ENCODE data around the gene TUBB2B. TPM values are rescaled to one million over a fixed set of nuclear protein-coding genes. Genes with fewer than 3 reads are reported as not detected.

Gene TUBB2B
- total RNA-seq, 1 experiment from 2014 or later, result 13.0 TPM

GRCh38 chr6:3233904-3234303 lies 6.5 kb upstream of the TUBB2B start:
- DNase-seq (ENCODE audit: low spot score), result no peak

GRCh38 chr6:3233321-3233720 lies 5.9 kb upstream of the TUBB2B start:
- no peak for DNase-seq (ENCODE audit: low spot score)

DNA sequence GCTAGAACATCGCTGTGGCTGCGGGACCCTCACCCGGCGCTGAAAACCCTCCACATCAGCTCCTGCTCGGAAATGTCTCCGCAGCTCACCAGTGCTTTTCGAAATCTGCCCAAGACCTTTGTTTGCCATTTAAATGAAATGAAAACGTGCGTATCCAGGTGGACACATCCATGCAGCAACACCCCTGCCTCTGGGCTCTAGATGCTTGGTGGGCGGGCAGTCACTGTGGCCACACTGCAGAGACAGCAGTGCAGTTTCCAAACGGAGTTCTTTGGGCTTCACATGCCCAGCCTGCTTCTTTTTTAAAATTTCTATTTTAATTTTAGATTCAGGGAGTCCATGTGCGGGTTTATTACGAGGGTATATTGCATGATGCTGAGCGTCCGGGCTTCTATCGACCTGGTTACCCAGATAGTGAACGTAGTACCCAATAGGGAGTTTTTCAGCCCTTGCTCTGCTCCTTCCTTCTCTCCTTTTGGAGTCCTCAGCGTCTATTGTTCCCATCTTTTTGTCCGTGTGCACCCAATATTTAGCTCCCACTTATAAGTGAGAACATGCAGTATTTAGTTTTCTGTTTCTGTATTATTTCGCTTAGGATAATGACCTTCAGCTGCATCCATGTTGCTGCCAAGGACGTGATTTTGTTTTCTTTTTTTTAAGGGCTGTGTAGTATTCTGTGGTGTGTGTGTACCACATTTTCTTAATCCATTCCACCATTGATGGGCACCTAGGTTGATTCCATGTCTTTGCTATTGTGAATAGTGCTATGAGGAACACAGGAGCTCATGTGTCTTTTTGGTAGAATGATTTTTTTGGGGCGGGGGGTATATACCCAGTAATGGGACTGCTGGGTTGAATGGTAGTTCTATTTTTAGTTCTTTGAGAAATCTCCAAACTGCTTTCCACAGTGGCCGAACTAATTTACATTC lies 4.8 kb upstream of the TUBB2B start:
- no peak for DNase-seq (ENCODE audit: low spot score)

DNA sequence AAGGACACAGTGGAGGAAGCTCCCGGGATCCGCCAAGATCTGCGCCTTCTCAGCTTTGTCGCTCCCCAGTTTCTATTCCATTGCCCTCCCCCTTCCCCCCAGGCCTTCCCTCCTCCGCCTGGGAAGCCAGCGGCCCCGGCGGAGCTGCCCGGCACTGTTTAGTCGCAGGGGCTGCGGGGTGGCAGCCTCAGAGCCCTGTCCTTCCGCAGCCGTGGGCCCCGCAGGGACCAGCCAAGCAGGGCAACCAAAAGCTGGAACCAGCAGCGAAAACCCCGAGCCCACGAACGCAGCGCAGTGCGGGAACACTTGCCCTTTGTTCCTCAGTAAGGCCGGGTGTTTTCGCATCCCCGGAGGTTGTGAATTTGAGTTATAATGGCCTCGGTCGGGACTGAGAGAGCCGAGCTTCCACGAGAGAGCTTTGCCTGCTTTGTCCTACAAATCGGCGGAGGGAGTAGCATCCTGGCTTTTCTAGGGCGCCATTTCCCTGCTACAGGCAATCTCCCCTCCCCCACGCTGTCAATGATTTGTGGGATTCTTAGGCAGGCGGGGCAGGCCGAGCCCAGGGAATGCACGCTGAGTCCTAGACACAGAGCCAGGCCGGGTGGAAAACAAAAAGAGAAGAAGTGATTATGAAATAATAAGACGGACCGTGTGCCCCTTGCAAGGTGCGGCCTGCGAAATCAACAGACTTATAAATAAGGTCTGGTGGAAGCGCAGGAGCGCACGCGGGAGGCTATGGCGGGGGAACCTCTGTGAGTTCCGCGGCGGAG lies 4.0 kb upstream of the TUBB2B start:
- peak; percentile 81 for DNase-seq (ENCODE audit: low spot score)

GRCh38 chr6:3230900-3231246 lies 3.4 kb upstream of the TUBB2B start:
- DNase-seq (ENCODE audit: low spot score), result no peak

DNA sequence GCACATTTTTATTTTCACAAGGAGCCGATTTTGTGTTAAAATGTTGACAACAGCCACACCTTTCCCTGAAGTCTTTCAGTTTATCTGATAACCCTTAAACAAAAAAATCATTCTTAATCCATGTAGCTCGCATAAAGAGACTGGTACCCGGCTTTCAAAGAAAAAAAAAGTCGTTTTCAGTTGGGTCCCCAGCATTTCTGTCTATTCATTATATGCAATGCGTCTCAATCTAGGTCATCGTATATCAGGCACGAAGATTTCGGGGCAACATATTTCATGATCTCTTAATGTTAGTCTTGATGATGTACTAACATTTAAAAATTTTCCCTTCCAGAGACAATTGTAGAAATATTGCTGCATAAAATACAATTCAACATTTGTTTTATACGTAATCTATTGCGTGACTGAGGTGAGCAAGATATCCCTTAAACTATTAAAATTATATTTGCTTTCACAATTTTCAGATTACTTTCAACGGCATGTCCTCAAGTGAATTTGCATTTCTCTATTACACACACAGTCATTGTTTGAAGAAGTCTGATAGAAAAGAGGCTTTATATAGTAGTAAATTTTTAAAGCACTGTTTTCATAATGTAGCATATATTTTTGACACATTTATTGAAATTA lies 2.9 kb upstream of the TUBB2B start:
- no peak for DNase-seq (ENCODE audit: low spot score)

DNA sequence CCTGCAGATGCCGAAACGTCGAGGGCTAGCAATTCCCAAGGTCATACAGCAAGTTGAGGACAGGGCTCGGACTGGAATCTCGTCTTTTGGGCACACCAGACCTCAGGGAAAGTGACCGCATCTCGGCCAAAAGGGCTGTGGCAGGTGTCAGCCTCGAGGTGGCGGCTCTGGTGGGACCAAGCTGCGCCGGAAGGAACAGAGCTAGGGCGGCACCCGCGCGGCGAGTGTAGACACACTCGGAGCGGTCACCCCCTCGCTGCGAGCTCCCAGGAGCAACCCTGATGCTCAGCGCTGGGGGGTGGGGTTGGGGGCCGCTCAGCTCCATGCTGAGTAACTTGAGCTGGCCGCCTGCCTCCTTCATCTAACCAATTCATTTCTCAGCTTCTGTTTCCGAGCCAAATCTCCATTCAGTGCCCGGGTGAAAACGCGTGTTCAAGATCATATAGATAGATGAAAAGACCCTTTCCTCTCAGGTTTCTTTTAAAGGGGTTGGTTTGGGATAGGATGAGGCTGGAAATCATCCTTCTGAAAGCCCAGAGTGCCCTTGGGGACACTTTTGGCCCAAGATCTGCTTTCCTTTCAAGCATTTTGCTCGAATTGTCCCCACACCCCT lies 2.2 kb upstream of the TUBB2B start:
- no peak for DNase-seq (ENCODE audit: low spot score)

GRCh38 chr6:3228771-3229565 lies 1.5 kb upstream of the TUBB2B start:
- no peak for DNase-seq (ENCODE audit: low spot score)

GRCh38 chr6:3228046-3228671 lies 706 bp upstream of the TUBB2B start:
- DNase-seq (ENCODE audit: low spot score), result no peak

- DNase-seq (ENCODE audit: low spot score), result no peak
Measured at GRCh38 chr6:3226481-3227362, 731 bp downstream of the TUBB2B start.

DNA sequence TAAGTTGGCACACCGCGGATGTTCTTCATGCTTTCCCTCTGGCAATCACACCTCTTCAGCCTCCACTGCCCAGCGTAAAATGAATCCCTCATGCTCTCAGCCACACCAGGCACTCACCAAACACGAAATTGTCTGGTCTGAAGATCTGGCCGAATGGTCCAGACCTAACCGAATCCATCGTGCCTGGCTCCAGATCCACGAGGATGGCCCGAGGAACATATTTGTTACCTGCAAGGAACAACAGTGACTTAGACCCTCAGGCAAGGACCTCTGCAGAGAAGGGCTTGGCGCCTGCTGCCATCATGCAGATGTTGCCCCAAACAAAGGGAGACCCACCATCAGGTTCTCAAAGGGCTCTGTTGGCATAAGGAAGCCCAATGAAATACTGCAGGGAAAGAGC lies 1.4 kb downstream of the TUBB2B start:
- no peak for DNase-seq (ENCODE audit: low spot score)

GRCh38 chr6:3222506-3223038 lies 4.9 kb downstream of the TUBB2B start:
- DNase-seq (ENCODE audit: low spot score), result no peak

DNA sequence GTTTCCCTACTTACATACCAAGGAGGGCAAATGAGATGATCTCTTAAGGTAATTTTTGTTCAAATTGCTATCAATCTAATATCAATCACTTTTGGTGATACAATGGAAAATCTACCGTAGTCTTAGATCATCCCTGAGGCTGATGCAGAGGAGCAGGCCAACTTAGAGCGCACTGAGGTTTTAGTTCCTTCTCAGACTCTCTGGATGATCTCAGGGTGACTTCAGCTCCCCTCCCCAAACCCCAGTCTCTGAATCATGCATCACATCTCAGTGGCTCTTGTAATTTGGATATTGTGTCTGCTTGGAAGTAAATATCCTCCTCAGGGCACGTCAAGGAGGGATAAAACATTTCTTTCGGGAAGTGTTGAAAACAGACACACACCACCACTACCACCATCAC lies 5.9 kb downstream of the TUBB2B start:
- DNase-seq (ENCODE audit: low spot score), result no peak

DNA sequence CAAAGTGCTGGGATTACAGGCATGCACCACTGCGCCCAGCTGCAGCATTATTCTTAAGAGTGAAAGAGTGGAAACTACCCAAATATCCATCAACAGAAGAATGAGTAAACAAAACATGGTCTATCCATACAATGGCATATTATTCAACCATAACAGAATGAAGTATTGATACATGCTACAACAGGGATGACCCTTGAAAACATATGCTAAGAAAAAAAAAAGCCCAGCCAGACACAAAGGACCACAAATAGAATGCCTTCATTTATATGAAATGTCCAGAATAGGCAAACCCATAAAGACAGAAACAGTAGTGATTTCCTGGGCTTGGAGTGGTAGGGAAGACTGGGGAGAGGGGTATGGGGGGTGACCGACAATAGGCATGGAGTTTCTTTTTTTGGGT lies 7.1 kb downstream of the TUBB2B start:
- no peak for DNase-seq (ENCODE audit: low spot score)

- no peak for DNase-seq (ENCODE audit: low spot score)
Measured at GRCh38 chr6:3218266-3218665, 9.2 kb downstream of the TUBB2B start.

DNA sequence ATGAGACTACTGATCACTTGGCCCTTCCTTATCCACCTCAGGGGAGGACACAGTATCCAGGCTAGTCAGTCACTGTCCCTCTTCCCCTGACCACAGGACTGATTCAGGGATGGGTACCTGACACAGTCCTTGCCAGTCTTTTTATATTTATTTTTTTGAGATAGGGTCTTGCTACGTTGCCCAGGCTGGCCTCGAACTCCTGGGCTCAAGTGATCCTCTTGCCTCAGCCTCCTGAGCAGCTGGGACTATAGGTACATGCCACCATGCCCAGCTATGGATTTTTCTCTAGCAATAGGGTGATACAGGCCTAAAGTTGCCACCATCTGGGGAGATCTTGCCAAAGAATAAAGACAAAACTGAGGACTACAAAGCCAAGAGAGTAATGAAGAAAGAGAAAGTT lies 10.2 kb downstream of the TUBB2B start:
- no peak for DNase-seq (ENCODE audit: low spot score)

- no peak for DNase-seq (ENCODE audit: low spot score)
Measured at GRCh38 chr6:3214898-3215297, 12.6 kb downstream of the TUBB2B start.

DNA sequence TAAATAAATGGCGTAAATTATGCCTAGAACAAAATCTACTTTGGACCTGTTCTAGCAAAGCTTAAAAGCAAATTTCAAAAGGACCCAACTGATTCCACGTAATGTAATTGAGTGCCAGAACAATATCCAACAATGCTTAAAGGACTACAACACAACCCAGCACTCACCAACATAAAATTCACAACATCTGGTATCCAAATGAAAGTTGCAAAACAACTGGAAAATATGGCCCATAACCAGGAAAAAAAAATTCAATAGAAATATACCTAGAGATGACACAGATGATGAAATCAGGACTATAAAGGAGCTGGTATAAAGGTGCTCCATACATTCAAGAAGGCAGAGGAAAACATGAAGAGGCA lies 14.1 kb downstream of the TUBB2B start:
- DNase-seq (ENCODE audit: low spot score), result no peak

DNA sequence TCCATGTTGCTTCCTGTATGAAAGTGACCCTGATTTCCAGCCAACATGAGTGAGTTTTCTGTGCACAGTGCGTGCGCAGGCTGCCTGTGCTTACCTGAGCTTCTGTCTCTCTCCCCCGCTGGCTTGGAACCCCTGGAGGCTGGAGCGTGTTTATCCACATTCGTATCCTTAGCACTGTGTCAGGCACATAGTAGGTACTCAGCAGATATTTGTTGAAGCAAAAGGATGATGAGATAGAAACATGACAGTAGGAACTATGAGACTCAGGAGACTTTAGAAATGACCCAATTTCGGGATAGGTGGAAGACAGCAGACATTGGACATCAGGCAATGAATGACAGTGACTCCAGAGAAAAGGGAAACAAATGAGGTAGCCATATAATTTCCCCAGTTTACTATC lies 15.2 kb downstream of the TUBB2B start:
- DNase-seq (ENCODE audit: low spot score), result no peak

- DNase-seq (ENCODE audit: low spot score), result peak; percentile 78
Measured at GRCh38 chr6:3211681-3212080, 15.8 kb downstream of the TUBB2B start.
